NB4 (cell line): ENCODE data around the gene STOML3.
A peak's percentile ranks its signal among the peaks of the same experiment; 100 is the strongest.

Experiments used
- DNase-seq: peaks from one replicate; pipeline ENCODE4 v3.0.0; 2010; ENCODE audit warnings: low read depth
- H3K4me3 ChIP-seq: one replicate; pipeline ENCODE4 v1.5.1; 2011; ENCODE audit warnings: mild to moderate bottlenecking, low read depth, low read length, moderate library complexity
- CTCF ChIP-seq: IDR thresholded peaks from one replicate; pipeline ENCODE4 v1.5.1; 2012; ENCODE audit warnings: low read depth, low read length
- MAX ChIP-seq: IDR thresholded peaks from 2 replicates; pipeline ENCODE4 v1.6.1; 2011; ENCODE audit warnings: low read depth, low read length
- MYC ChIP-seq: IDR thresholded peaks from 2 replicates; pipeline ENCODE4 v1.6.1; 2011; ENCODE audit warnings: low read depth, low read length
- POLR2A ChIP-seq: IDR thresholded peaks from 2 replicates; pipeline ENCODE4 v1.6.1; 2011; ENCODE audit warnings: mild to moderate bottlenecking; ENCODE audit not compliant: insufficient read length; ENCODE audit errors: extremely low read depth

The STOML3 gene

GRCh38 chr13:39036212-39036611 is 45.6 kb upstream of the STOML3 start:
- peak; percentile 63 for DNase-seq
- TF ChIP-seq POLR2A = no peak
- no peak for TF ChIP-seq CTCF
- peak; percentile 90 for TF ChIP-seq MAX
- TF ChIP-seq MYC = peak; percentile 90
- H3K4me3 ChIP-seq = peak overlapping the region; percentile 97

GRCh38 chr13:39035799-39036198 is 45.2 kb upstream of the STOML3 start:
- no peak for DNase-seq
- peak overlapping the region; percentile 97 for H3K4me3 ChIP-seq
- no peak for TF ChIP-seq POLR2A
- TF ChIP-seq CTCF = no peak
- TF ChIP-seq MYC = no peak
- TF ChIP-seq MAX = no peak

- TF ChIP-seq MAX = no peak
- no peak for TF ChIP-seq MYC
- no peak for TF ChIP-seq POLR2A
- no peak for TF ChIP-seq CTCF
- peak; percentile 33 for DNase-seq
- peak overlapping the region; percentile 97 for H3K4me3 ChIP-seq
These were observed 44.6 kb upstream of the STOML3 start for GRCh38 chr13:39035204-39035603.

- DNase-seq = peak; percentile 24
- peak overlapping the region; percentile 97 for H3K4me3 ChIP-seq
These were observed 43.5 kb upstream of the STOML3 start for GRCh38 chr13:39034085-39034484.

GRCh38 chr13:39032150-39032549 is 41.5 kb upstream of the STOML3 start:
- no peak overlapping the region for H3K4me3 ChIP-seq
- DNase-seq = no peak
- TF ChIP-seq CTCF (no peak), POLR2A (no peak), MYC (no peak), MAX (no peak)

More at GRCh38 chr13:39034085-39034484, 43.5 kb upstream of the STOML3 start:
- no peak for TF ChIP-seq CTCF
- TF ChIP-seq POLR2A = no peak
- TF ChIP-seq MAX = no peak
- TF ChIP-seq MYC = no peak

GRCh38 chr13:39025433-39025839 is 34.8 kb upstream of the STOML3 start:
- TF ChIP-seq CTCF = no peak
- TF ChIP-seq MYC = no peak
- TF ChIP-seq POLR2A = no peak
- TF ChIP-seq MAX = no peak
- H3K4me3 ChIP-seq = no peak overlapping the region
- DNase-seq = no peak
